ENCODE results near the gene AP2A2. TPM values are rescaled to one million over a fixed set of nuclear protein-coding genes. Genes with fewer than 3 reads are reported as not detected.

AP2A2 gene
- total RNA-seq, 1 donor from 2014 or later = 48.5 TPM

GRCh38 chr11:1001617-1002405 is 76.1 kb downstream of the AP2A2 start:
- DNase-seq (ENCODE audit: low read depth) = no peak
- H3K4me3 ChIP-seq (ENCODE audit: low read depth, low read length) = no peak overlapping the region
- TF ChIP-seq CTCF (conservative IDR thresholded peaks at IDR 0.05; ENCODE audit: low read depth, low read length) = no peak

- no peak for DNase-seq (ENCODE audit: low read depth)
- no peak for TF ChIP-seq CTCF (conservative IDR thresholded peaks at IDR 0.05; ENCODE audit: low read depth, low read length)
- H3K4me3 ChIP-seq (ENCODE audit: low read depth, low read length) = no peak overlapping the region
Measured at GRCh38 chr11:1002406-1002984, 76.8 kb downstream of the AP2A2 start.

GRCh38 chr11:1003159-1003558 is 77.5 kb downstream of the AP2A2 start:
- DNase-seq (ENCODE audit: low read depth) = no peak
- no peak overlapping the region for H3K4me3 ChIP-seq (ENCODE audit: low read depth, low read length)
- no peak for TF ChIP-seq CTCF (conservative IDR thresholded peaks at IDR 0.05; ENCODE audit: low read depth, low read length)

GRCh38 chr11:1005928-1006327 is 80.3 kb downstream of the AP2A2 start:
- no peak overlapping the region for H3K4me3 ChIP-seq (ENCODE audit: low read depth, low read length)
- no peak for DNase-seq (ENCODE audit: low read depth)
- no peak for TF ChIP-seq CTCF (conservative IDR thresholded peaks at IDR 0.05; ENCODE audit: low read depth, low read length)

GRCh38 chr11:1006762-1007161 is 81.1 kb downstream of the AP2A2 start:
- no peak for TF ChIP-seq CTCF (conservative IDR thresholded peaks at IDR 0.05; ENCODE audit: low read depth, low read length)
- no peak for DNase-seq (ENCODE audit: low read depth)
- H3K4me3 ChIP-seq (ENCODE audit: low read depth, low read length) = no peak overlapping the region

GRCh38 chr11:1007279-1007678 is 81.6 kb downstream of the AP2A2 start:
- TF ChIP-seq CTCF (conservative IDR thresholded peaks at IDR 0.05; ENCODE audit: low read depth, low read length) = no peak
- H3K4me3 ChIP-seq (ENCODE audit: low read depth, low read length) = no peak overlapping the region
- DNase-seq (ENCODE audit: low read depth) = no peak

All from epithelial cell of proximal tubule (primary cell).